Measurements from ENCODE around the gene RUNX3. TPM values are rescaled to one million over a fixed set of nuclear protein-coding genes. Genes with fewer than 3 reads are reported as not detected.
A peak's percentile ranks its signal among the peaks of the same experiment; 100 is the strongest.

Gene RUNX3
- total RNA-seq, 2 experiments from 2014 or later = 180 to 183 TPM

DNA sequence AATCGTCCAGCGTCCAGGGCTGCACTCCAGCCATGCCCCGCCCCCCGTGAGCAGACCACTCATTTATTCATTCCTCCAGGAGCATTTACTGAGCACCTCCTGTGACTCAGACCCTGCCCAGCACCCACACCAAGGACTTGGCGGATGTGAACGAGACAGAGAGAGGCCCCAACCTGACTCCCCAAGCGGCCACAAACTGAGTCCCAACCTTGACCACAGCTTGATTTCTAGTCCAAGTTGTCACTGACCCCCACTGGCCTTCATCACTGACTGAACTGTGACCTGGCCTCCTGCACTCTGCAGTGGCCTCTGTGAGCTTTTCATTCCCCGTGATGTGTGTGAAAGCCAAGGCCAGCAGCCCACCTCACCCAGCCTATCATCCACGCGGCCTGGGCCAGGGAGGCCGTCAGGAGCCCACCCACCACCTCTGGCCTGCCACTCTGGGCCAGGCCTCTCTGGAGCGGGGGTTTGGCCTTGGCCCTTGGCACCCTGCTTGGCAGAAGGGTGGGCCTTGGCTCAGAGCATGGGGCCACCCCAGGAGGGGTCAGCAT is 19.3 kb upstream of the RUNX3 start:
- Mint-ChIP-seq H3K4me3 (no peak overlapping the region), H3K36me3 (ENCODE audit: low read depth) (peaks cover 79% of the 10 kb centered on the region), H3K27me3 (no peaks in the 10 kb centered on the region), H3K27ac (peak overlapping the region; percentile 60), H3K4me1 (ENCODE audit: low read depth) (peaks cover 80% of the 10 kb centered on the region), H3K9me3 (no peaks in the 10 kb centered on the region)
- ATAC-seq = no peak
- TF ChIP-seq, protein P1, sequence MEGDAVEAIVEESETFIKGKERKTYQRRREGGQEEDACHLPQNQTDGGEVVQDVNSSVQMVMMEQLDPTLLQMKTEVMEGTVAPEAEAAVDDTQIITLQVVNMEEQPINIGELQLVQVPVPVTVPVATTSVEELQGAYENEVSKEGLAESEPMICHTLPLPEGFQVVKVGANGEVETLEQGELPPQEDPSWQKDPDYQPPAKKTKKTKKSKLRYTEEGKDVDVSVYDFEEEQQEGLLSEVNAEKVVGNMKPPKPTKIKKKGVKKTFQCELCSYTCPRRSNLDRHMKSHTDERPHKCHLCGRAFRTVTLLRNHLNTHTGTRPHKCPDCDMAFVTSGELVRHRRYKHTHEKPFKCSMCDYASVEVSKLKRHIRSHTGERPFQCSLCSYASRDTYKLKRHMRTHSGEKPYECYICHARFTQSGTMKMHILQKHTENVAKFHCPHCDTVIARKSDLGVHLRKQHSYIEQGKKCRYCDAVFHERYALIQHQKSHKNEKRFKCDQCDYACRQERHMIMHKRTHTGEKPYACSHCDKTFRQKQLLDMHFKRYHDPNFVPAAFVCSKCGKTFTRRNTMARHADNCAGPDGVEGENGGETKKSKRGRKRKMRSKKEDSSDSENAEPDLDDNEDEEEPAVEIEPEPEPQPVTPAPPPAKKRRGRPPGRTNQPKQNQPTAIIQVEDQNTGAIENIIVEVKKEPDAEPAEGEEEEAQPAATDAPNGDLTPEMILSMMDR (IDR thresholded peaks at IDR 0.05) = no peak
- CTCF ChIA-PET = interaction anchor here (1.2 to 1.4 kb wide), 2 partner anchors 14 to 16 kb away, joined by 3 read pairs; no protein-coding TSS in a partner anchor
- intact Hi-C loops (cut with micrococcal nuclease) = no loop called here
- POLR2A ChIA-PET = interaction anchor here (0.7 to 11.2 kb wide), 9 partner anchors 8 to 88 kb away, joined by 3 to 117 read pairs (median 3); no protein-coding TSS in a partner anchor
- no peak for DNase-seq

DNA sequence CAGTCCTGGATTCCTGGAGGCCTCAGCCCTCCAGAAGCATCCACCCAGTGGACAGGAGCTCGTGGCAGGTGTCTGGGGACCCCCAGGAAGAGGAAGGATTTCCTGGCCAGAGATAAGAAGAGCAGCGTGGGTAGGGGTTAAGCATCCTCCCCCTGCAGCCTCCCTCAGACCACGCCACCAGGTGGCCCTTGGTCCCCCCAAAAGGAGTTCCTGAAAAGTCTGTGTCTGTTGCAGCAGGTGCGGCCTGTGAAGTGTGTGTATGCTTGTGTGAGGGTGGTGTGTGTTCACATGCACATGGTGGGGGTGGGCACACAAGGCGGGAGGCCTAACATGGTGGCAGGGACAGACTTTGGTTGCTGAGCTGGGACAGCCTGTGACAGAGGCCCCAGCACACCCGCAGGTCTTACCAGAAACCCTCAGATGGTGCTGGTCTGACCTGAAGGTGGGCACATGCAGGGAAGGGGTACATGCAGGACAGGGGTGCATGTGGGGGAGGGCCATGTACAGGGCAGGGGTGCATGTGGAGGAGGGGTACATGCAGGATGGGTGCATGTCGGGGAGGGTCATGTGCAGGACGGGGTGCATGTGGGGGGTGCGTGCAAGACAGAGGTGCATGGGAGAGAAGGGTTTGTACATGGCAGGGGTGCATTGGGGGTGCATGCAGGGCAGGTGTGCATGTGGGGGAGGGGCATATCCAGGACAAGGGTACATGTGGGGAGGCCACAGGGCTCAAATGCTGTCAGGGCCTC is 18.2 kb upstream of the RUNX3 start:
- H3K27me3 Mint-ChIP-seq = no peaks in the 10 kb centered on the region
- ChIA-PET POLR2A (interaction anchor here (0.9 to 11.2 kb wide), 10 partner anchors 10 to 154 kb away, joined by 3 to 117 read pairs (median 4); no protein-coding TSS in a partner anchor), CTCF (interaction anchor here (1.4 to 2.5 kb wide), 3 partner anchors 15 to 88 kb away, joined by 3 to 12 read pairs (median 11); no protein-coding TSS in a partner anchor)
- TF ChIP-seq, protein P1 (IDR thresholded peaks at IDR 0.05) = no peak
- intact Hi-C loops (cut with micrococcal nuclease) = no loop called here
- H3K36me3 Mint-ChIP-seq (ENCODE audit: low read depth) = peaks cover 79% of the 10 kb centered on the region
- H3K4me1 Mint-ChIP-seq (ENCODE audit: low read depth) = peaks cover 79% of the 10 kb centered on the region
- no peak for ATAC-seq
- DNase-seq = no peak
- no peak overlapping the region for H3K4me3 Mint-ChIP-seq
- peak overlapping the region; percentile 78 for H3K27ac Mint-ChIP-seq
- H3K9me3 Mint-ChIP-seq = no peaks in the 10 kb centered on the region

DNA sequence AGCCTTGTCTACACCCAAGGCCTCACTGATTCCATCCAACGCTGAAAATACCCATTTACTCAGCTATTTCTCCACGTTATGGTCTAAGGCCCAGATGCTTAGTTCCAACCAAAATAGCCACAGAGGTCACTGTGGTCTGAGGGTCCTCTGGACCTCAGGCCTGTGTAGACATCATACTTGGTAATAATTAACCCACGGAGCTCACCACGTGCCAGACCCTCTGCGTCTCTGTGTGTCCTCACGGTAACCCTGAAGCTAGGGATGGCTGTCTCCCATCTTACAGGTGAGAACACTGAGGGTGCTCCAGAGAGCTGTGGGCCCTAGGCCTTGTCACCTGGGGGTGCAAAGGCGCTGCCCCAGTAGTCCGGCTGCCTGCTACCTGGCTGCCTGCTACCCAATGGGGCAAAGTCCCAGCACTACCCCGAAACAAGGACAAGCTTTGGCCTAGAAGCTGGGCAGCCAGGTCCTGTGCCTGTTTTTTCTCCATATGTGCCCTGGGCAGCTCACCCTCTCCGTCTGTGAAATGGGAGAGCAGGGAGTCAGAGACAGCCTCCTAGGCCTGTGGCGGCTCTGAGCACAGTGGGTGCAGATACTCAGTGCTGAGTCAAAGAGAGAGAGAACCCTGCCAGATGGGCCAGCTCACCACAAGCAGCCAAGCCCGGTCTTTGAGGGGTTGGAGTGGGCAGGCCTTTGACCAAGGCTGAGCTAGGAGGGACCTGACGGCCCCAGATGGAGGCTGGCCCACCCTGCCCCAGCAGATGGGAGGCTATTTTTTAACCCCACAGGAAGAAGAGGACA is 17.0 kb upstream of the RUNX3 start:
- DNase-seq (no peak), ATAC-seq (peak; percentile 28)
- TF ChIP-seq, protein P1 (IDR thresholded peaks at IDR 0.05) = no peak
- H3K9me3 Mint-ChIP-seq = no peaks in the 10 kb centered on the region
- H3K27ac Mint-ChIP-seq = peak overlapping the region; percentile 71
- peaks cover 80% of the 10 kb centered on the region for H3K36me3 Mint-ChIP-seq (ENCODE audit: low read depth)
- H3K27me3 Mint-ChIP-seq = no peaks in the 10 kb centered on the region
- no peak overlapping the region for H3K4me3 Mint-ChIP-seq
- H3K4me1 Mint-ChIP-seq (ENCODE audit: low read depth) = peaks cover 73% of the 10 kb centered on the region
- ChIA-PET POLR2A (interaction anchor here (0.6 to 11.2 kb wide), 12 partner anchors 9 to 117 kb away, joined by 3 to 117 read pairs (median 4); no protein-coding TSS in a partner anchor), CTCF (interaction anchor here (0.7 to 2.5 kb wide), 5 partner anchors 14 to 99 kb away, joined by 3 to 12 read pairs (median 4); no protein-coding TSS in a partner anchor)
- intact Hi-C loops (cut with micrococcal nuclease) = no loop called here

DNA sequence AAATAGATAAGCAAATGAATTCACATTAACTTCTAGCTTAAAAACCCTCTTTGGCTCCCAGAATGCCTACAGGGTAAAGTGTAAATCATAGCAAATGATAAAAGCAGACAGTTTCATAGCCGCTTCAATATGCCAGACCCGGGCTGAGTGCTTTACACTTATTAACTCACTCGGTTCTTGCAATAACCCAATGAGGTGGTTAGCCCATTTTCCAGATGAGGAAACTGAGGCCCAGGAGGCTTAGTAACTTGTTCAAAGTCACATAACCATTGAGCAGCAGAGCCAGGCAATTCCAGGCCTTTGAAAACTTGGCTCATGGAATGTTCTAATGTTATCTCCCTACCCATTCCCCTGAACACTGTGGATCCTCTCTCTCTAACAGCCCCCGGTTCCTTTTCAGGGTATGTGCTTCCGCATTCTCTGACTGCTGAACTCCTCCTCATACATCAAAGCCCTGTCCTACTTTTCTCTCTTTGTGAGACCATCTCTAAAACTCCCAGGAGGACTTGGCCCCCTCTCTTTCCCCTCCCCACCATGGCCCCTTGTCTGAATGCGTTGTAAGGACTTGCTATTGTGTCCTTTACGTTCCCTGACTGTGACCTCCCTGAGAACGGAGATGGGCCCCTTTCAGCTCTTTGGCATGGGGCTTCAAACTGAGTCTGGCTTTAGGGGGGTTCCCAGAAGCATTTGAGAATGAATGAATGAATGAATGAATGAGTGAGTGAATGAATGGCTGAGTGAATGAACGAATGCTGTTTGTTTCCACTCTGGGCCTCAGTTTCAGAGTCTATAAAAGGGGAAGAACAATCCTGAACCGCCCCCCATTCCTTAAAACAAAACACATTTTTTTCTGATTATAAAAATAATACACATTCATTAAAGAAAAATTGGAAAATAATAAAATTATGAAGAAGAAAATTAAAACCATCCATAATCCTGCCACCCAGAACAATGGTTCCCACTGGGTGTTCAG is 15.6 kb upstream of the RUNX3 start:
- H3K27ac Mint-ChIP-seq = peak overlapping the region; percentile 59
- H3K27me3 Mint-ChIP-seq = no peaks in the 10 kb centered on the region
- ChIA-PET CTCF (interaction anchor here (0.9 to 2.5 kb wide), 3 partner anchors 8 to 37 kb away, joined by 3 to 12 read pairs (median 3); no protein-coding TSS in a partner anchor), POLR2A (interaction anchor here (0.6 to 2.3 kb wide), 5 partner anchors 13 to 1010 kb away, joined by 3 to 6 read pairs (median 4); no protein-coding TSS in a partner anchor)
- peaks cover 78% of the 10 kb centered on the region for H3K36me3 Mint-ChIP-seq (ENCODE audit: low read depth)
- H3K9me3 Mint-ChIP-seq = no peaks in the 10 kb centered on the region
- H3K4me3 Mint-ChIP-seq = no peak overlapping the region
- intact Hi-C loops (cut with micrococcal nuclease) = no loop called here
- peaks cover 73% of the 10 kb centered on the region for H3K4me1 Mint-ChIP-seq (ENCODE audit: low read depth)
- no peak for ATAC-seq
- no peak for DNase-seq
- TF ChIP-seq, protein P1 (IDR thresholded peaks at IDR 0.05) = no peak
